DOHH2 (cell line): ENCODE data around the gene NDC1.

Source experiments
- EZH2phosphoT487 ChIP-seq: fragments of 200-600 bp; sonication (generic); IDR thresholded peaks from 2 replicates; pipeline ENCODE4 v1.6.1; 2017; ENCODE audit warnings: borderline replicate concordance, mild to moderate bottlenecking, antibody characterized with exemption, low read length, moderate library complexity, mixed read lengths
- TF ChIP-seq, protein P1 (sequence below): fragments of 200-600 bp; sonication (generic); IDR thresholded peaks from one replicate; pipeline ENCODE4 v1.5.1; 2014; ENCODE audit warnings: antibody characterized with exemption, mild to moderate bottlenecking, low read depth, low read length; ENCODE audit not compliant: poor library complexity, severe bottlenecking

DNA sequence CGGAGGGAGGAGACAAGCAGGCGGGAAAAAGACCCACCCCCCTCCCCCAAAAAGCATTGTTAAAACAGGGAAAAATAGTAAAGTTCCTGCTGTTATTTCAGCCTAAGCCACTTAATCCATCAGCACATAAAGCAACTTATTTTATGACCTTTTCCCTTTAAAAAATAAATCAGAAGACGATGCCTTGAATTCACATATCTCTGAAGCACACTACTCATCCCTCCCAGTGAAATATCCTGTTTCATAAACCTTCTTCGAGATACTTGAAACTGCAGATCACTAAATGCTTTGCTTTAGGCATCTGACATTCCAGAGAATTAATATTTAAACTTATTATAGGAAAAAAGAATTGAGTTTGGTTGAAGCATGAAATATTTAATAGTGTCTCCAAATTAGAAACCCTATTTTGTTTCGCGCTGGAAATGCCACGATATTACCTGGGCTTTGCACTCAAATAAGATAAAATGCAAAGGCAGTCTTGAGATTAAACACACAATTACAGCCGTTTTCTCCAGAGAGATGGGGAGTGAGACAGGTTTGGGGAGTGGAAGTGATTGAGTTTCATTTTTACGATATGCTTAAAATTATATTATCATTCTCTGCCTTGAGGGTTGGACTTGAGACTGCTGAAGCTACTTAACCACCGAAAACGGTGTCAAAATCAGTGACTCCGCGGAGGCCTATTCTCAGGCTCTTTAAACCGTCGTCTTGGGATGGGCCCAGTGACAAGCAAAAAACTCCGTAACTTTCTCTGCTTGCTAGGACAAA, 108.5 kb downstream of the NDC1 start:
- TF ChIP-seq, protein P1, sequence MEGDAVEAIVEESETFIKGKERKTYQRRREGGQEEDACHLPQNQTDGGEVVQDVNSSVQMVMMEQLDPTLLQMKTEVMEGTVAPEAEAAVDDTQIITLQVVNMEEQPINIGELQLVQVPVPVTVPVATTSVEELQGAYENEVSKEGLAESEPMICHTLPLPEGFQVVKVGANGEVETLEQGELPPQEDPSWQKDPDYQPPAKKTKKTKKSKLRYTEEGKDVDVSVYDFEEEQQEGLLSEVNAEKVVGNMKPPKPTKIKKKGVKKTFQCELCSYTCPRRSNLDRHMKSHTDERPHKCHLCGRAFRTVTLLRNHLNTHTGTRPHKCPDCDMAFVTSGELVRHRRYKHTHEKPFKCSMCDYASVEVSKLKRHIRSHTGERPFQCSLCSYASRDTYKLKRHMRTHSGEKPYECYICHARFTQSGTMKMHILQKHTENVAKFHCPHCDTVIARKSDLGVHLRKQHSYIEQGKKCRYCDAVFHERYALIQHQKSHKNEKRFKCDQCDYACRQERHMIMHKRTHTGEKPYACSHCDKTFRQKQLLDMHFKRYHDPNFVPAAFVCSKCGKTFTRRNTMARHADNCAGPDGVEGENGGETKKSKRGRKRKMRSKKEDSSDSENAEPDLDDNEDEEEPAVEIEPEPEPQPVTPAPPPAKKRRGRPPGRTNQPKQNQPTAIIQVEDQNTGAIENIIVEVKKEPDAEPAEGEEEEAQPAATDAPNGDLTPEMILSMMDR: no peak
- TF ChIP-seq EZH2phosphoT487: no peak
